Measurements from ENCODE around the gene PRSS57. TPM values are rescaled to one million over a fixed set of nuclear protein-coding genes. Genes with fewer than 3 reads are reported as not detected.

Gene PRSS57
- total RNA-seq, 1 donor from 2014 or later: not detected

- Histone ChIP-seq H3K9me3 (no peaks in the 10 kb centered on the region), H3K36me3 (peaks cover 26 to 29% of the 10 kb centered on the region in 2 donors), H3K4me3 (no peak overlapping the region), H3K27me3 (no peaks in the 10 kb centered on the region), H3K4me1 (peaks cover 6 to 13% of the 10 kb centered on the region in 2 donors), H3K27ac (no peak overlapping the region)
- intact Hi-C loops (cut with DNase I): no loop called here
- no peak for TF ChIP-seq CTCF (IDR thresholded peaks at IDR 0.05)
- DNase-seq (ENCODE audit: low spot score in 2 of 2): no peak
Observed at GRCh38 chr19:642767-643727, 52.2 kb downstream of the PRSS57 start.

- Histone ChIP-seq H3K9me3 (no peaks in the 10 kb centered on the region), H3K27me3 (no peaks in the 10 kb centered on the region), H3K4me3 (no peak overlapping the region), H3K27ac (no peak overlapping the region), H3K36me3 (peaks cover 13 to 16% of the 10 kb centered on the region in 2 donors), H3K4me1 (peaks cover 6 to 13% of the 10 kb centered on the region in 2 donors)
- DNase-seq (ENCODE audit: low spot score in 2 of 2): no peak
- intact Hi-C loops (cut with DNase I): no loop called here
- TF ChIP-seq CTCF (IDR thresholded peaks at IDR 0.05): no peak
Observed at GRCh38 chr19:641702-642101, 53.5 kb downstream of the PRSS57 start.

- intact Hi-C loops (cut with DNase I): no loop called here
- Histone ChIP-seq H3K36me3 (peaks cover 3 to 7% of the 10 kb centered on the region in 2 donors), H3K4me3 (no peak overlapping the region), H3K27me3 (no peaks in the 10 kb centered on the region), H3K9me3 (no peaks in the 10 kb centered on the region), H3K27ac (peak overlapping the region in 1 of 2 donors; percentile 79), H3K4me1 (peaks cover 6 to 13% of the 10 kb centered on the region in 2 donors)
- TF ChIP-seq CTCF (IDR thresholded peaks at IDR 0.05): no peak
- DNase-seq (ENCODE audit: low spot score in 2 of 2): no peak
Observed at GRCh38 chr19:640606-641189, 54.6 kb downstream of the PRSS57 start.

- peak overlapping the region; percentile 62 to 82 for H3K4me3 ChIP-seq
- H3K9me3 ChIP-seq: no peaks in the 10 kb centered on the region
- H3K27ac ChIP-seq: peak overlapping the region; percentile 63 to 79
- no peaks in the 10 kb centered on the region for H3K27me3 ChIP-seq
- peaks cover 0 to 5% of the 10 kb centered on the region in 2 donors for H3K36me3 ChIP-seq
- intact Hi-C loops (cut with DNase I): no loop called here
- H3K4me1 ChIP-seq: peaks cover 6 to 13% of the 10 kb centered on the region in 2 donors
- no peak for TF ChIP-seq CTCF (IDR thresholded peaks at IDR 0.05)
- DNase-seq (ENCODE audit: low spot score in 2 of 2): no peak
Observed at GRCh38 chr19:640161-640558, 55.1 kb downstream of the PRSS57 start.

GRCh38 chr19:639253-640160 is 55.7 kb downstream of the PRSS57 start, which contains the start of gene FGF22:
Gene FGF22 (plus strand): TSS chr19:639879. CDS start chr19:639926, 47 bp downstream.
- intact Hi-C loops (cut with DNase I): loop anchor here (2.0 kb wide), 1 partner anchor 23 kb away; the partner anchor contains the start of gene RNF126
- Histone ChIP-seq H3K4me3 (peak within 1 kb of the TSS; percentile 62 to 82), H3K9me3 (no peaks in the 10 kb centered on the region), H3K4me1 (peaks cover 6 to 18% of the 10 kb centered on the region in 2 donors), H3K27me3 (no peaks in the 10 kb centered on the region), H3K27ac (peak within 1 kb of the TSS; percentile 63 to 79), H3K36me3 (no peaks in the 10 kb centered on the region)
- TF ChIP-seq CTCF (IDR thresholded peaks at IDR 0.05): no peak
- DNase-seq (ENCODE audit: low spot score in 2 of 2): peak; percentile 72 to 96
